T-helper 2 cell (primary cell): ENCODE results near the gene PHEX.
A peak's percentile ranks its signal among the peaks of the same experiment; 100 is the strongest.

ENCODE experiments used
- DNase-seq, 5 experiments: peaks; one replicate each; pipeline versions ENCODE4 v3.0.0 to v3.0.0-alpha.2; 2012 to 2022
- total RNA-seq, 2 donors: gene quantifications; one replicate each; lab custom pipeline; 2026; lab: John Stamatoyannopoulos, UW

Gene PHEX
- 0.74 to 2.2 reads per million in 2 donors for total RNA-seq

DNA sequence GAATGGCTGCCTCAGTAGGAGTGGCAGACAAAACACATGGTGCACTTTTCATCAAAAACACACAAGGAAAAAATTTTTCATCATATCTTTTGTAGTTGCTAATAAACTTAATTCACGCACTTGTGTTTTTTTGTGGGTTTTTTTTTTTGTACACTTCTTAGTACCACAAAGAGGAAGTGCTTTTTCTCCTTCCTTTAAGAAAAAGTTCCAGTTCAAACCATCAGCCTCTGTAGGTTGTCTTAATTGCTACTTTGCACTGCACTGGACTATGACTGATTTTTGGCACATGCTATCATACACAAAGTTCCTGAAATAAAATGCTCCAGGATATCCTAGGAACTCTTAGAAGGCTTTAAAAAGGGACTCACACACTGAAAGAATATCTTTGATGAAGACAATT is at the start of gene PHEX:
PHEX (plus strand) TSS at position 242 of the 400 bp plus-strand sequence. CDS start 681 bp downstream, outside the sequence.
- DNase-seq, result no peak

GRCh38 chrX:21985332-21985777 is 46.8 kb upstream of the PHEX start:
- DNase-seq, result peak in 4 of 5 experiments; percentile 31 to 76 (median 43)

DNA sequence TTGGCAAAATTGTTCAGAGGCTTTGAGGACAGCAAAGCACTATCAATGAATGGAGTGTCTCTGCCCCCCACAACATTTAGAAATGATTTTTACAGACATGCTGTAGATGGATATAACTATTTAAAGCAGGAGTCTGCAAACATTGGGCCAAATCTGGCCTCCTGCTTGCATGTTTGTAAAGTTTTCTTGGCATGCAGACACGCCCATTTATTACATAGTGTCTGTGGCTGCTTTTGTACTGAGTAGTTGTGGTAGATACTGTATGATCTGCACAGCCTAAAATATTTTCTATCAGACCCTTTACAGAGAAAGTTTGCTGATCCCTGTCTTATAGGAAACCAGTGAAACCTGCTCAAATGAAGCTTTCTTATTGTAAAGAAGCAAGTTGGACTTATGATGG is 45.5 kb upstream of the PHEX start:
- no peak for DNase-seq

DNA sequence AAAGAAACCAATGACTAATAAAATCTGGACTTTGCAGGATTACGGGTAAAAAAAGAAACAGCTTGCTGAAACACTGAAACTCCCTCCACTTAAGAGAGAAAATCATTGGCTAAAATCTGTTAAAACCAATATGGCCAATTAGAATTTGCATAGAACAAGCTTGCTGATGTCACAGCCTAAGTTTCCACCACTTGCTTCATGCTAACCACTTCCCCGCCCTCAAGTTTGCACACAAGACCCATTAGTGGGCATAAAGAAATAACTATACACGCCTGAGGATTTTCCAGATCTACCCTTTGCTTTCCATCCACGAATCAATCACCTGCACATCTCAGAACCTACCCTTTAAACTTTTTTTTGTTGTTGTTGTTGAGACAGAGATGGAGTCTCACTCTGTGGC is 42.7 kb upstream of the PHEX start:
- peak in 1 of 5 experiments; percentile 64 for DNase-seq

DNA sequence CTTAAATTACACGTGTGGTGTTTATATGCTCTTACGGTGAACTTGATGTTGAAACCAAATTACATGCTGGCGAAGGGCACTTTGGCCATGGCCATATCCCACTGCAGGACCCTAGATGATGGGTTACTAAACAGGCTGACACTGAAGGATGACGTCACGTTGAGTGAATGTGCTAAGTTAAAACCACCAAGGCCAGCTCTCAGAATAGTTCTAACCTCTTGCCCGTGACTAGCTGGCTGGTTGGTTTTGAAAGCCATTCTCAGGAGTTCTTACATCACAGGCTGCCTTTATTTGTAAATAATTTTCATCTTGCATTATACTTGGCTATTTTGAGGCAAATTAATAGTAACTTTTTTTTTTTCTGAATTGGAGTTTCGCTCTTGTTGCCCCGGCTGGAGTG is 41.3 kb upstream of the PHEX start:
- DNase-seq, result peak in 1 of 5 experiments; percentile 29

GRCh38 chrX:21991504-21991903 is 40.6 kb upstream of the PHEX start:
- DNase-seq, result no peak

- no peak for DNase-seq
Observed at GRCh38 chrX:21993265-21993664, 38.9 kb upstream of the PHEX start.

GRCh38 chrX:21996872-21997455 is 35.2 kb upstream of the PHEX start:
- no peak for DNase-seq

DNA sequence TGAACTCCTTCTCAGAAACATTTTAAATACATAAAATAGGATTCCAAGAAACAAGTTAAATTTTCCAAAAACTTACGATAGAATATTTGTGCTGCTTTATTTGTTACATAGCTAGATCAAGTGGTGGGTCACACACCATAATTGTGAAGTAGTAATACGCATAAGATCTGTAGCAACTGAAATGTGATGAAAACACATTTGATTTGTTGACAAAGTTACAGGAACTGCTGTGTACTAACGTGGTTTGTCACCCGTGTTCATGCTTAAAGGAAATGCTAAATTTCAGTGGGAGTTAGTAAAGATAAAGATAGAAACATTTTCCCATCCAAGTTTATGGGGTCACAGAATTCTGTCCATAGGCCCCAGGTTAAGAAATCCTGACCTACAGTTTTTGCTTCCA is 34.1 kb upstream of the PHEX start:
- DNase-seq, result no peak

DNA sequence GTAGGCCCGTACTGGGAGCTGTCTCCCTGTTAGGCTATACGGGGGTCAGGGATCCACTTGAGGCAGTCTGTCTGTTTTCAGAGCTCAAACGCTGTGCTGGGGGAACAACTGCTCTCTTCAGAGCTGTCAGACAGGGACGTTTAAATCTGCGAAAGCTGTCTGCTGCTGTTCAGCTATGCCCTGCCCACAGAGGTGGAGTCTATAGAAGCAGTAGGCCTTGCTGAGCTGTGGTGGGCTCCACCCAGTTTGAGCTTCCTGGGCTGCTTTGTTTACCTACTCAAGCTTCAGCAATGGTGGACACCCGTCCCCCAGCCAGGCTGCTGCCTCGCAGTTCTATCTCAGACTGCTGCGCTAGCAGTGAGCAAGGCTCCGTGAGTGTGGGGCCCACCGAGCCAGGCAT is 27.3 kb upstream of the PHEX start:
- no peak for DNase-seq

DNA sequence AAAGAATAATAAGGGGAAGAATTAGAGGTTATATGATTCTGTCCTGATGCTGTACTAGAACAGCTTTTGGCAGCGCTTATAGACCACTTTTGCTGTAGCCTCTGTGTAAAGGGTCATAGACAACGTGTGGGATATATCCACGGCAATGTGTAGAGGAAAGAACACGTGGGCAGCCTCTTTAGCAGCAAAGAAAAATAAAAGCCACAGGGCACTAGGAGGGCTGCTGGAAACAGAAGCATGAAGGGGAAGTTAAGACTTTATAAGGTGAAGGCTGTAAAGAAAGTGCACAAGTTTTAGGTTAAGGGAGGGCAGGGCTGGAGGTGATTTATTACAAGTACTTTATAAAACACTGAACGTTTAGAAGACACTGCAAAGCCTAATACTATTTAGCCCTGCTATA is 20.1 kb upstream of the PHEX start:
- no peak for DNase-seq

DNA sequence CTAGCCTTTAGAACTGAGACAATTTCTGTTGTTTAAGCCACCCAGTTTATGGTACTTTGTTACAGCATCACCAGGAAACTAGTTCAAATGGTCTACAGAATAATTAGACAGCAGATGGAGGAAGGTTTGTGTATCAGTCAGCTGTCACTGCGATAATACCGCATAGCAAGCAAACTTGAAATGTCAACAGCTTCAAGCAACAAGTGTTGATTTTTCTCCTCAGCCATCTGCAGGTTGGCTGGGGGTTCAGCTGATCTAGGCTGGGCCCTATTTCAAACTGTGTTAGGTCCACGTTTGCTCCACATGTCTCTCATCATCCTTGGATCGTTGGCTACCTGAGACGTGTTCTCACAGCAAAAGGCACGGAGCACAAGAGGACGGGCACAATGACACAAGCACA is 19.2 kb upstream of the PHEX start:
- no peak for DNase-seq

DNA sequence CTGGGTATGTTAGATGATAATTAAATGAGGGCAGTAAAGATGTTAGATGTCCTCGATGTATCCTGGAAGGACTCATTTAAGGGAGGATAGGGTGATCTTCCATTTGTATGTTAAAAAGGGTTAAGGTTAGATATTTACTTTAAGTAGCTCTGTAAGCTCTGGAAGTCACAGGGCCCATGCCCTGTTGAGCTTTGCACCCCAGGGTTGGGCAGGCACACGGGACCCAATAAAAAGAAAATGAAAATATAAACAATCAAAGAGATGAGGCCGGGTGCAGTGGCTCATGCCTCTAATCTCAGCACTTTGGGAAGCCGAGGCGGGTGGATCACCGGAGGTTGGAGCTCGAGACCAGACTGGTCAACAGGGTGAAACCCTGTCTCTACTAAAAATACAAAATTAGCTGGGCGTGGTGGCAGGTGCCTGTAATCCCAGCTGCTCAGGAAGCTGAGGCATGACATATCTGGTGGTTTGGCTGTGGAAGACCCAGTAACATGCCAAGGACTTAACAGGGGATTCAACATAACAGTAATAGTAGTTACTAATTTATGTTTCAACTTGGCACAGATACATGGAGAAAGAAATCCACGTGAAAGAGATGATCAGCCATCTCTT is 16.9 kb upstream of the PHEX start:
- no peak for DNase-seq

DNA sequence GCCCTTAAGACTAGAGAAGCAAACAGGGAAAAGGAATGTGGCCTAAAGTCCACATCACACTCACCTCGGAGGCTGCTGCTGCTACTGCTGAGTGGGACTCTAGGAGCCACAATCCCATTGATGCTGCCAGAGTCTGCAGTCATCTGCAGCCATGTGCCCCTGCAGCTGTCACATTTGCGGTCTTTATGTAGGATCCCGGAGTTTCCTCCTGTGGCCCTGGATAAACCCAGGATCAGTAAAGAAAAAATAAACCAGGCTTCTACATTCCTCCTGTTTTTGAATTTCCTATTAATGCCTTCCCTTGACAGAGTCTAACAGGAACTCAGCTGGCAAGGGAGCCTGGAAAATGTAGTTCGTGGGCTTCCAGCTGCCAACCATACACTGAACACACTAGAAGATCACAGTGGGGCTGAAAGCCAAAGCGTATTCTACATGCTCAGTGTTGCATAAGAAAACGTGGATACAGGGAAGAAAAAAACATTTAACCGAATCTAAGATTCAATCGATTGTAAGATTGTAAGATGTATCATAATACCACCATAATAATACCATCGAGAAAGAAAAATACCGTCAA is 10.3 kb upstream of the PHEX start:
- no peak for DNase-seq

DNA sequence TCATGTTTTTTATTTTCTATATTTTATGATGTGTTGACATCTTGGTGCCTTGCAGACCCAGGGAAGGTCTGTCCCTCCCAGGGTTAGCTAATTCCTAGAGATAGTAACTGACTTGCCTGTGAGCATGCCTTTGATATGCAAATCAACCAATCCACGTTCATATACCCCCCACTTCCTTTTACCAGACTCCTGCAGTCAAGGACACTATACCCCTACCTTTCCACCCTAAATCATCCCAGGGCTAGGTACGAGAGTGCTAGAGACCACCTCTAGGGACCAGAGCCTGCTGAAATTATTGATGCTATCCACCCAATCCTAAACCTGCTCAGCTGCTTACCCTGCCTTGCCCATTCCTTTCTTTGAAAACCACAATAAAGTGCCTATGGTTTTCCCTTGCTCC is 7.5 kb upstream of the PHEX start:
- DNase-seq, result no peak

- no peak for DNase-seq
Observed at GRCh38 chrX:22025751-22026150, 6.4 kb upstream of the PHEX start.

DNA sequence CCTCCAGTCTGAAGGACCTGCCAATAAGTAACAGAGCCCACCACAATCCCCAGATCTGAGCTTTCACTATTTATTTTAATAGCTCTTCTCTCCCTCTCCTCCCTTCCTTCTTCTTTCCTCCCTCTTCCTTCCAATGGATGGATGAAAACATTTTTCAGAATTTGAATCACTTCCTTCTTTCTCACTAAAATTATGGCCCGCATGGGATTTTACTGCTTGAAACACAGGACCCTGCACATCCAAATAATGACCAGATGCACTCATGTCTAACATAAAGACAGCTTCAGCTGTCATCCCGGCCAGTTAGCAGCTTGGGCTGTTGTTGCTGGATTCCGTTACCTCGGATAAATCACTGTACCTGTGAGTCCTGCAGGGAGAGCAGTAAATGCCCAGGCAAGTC is 5.4 kb upstream of the PHEX start:
- no peak for DNase-seq

DNA sequence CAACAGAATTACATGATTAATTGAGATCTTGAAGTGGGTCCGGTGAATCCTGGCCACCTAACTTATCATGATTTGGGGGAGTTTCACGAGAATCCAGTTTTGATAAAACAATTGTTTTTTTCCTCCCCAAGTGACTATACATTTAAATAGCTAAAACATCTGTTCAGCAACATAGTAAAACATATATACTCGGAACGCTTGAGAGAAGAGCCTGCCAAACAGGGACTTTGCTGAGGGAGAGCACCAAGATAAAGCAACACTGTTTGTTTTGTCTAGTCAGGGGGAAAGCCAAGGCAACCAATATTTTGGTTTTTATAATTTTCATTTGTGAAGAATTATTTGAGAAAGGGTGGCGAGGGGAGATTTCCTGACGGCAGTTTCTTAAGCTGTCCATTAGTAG is 381 bp downstream of the PHEX start:
- no peak for DNase-seq

DNA sequence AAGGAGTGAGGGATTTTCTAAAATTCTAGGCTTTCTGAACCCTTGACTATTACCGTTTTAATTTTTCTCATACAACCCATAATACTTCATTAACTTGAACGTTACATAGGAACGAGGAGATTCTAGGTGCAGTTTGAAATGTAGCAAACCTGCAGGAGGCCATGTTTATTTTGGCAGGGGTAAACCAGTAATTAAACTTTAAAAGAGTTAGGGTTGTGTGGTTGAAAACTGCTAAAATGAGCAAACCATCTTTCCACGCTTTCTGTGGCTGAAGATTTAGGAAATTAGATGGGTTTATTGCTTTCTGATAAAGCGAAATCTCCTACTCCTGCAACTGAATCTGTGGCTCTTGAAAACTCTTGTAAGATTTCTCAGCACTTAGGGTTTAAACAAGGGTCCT is 1.7 kb downstream of the PHEX start:
- no peak for DNase-seq

- no peak for DNase-seq
Observed at GRCh38 chrX:22035236-22035635, 3.1 kb downstream of the PHEX start.

DNA sequence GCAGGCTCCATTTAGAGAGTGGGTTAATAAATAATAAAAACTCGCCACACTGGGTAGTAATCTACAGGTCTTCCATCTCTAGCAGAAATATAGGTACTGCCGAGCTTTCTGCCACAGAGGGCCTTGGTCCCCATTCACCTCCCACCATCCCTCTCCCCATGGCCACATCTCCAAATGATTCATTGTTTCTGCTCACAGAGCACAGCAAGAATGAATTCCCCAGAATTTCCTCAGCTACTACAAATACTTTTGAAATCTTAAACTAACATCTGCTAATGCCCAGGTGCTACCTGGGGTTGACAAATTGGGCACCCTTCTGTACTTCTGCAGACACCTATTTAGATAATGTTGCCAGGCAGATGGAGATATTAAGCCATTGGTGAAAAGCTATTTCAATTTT is 5.1 kb downstream of the PHEX start:
- DNase-seq, result no peak

GRCh38 chrX:22037911-22038537 is 5.9 kb downstream of the PHEX start:
- DNase-seq, result peak in 1 of 5 experiments; percentile 44

- no peak for DNase-seq
Observed at GRCh38 chrX:22039541-22039940, 7.4 kb downstream of the PHEX start.

DNA sequence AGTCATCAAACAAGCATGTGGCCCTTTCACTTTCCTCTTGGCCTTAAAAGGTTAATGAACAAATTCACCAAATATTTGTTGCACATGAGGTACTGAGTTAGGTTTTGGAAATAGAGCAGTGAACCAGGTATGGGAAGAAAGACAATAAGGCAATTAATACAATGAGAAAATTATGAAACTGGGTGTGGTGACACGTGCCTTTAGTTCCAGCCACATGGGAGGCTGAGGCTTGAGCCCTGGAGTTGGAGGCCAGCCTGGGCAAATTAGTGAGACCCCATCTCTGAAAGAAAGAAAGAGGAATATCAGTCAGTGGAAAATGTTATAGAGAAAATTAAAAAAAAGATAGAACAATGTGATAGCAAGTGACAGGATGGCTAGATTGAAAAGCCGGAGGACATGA is 8.1 kb downstream of the PHEX start:
- DNase-seq, result no peak
